Mesodermal cell (in vitro differentiated cells): ENCODE data around the gene DNAH6.
"Not testable (repeated sequence)": the region's sequence is repeated elsewhere in the genome, so short reads cannot be mapped to it uniquely, and the experiment has no call there.

Source experiments
- H3K27ac ChIP-seq: 2 replicates; pipeline ENCODE4 v1.7.0; 2013; ENCODE audit warnings: mild to moderate bottlenecking, low read depth, low read length, moderate library complexity; ENCODE audit not compliant: severe bottlenecking
- H3K36me3 ChIP-seq: 2 replicates; pipeline ENCODE4 v1.7.1; 2013; ENCODE audit warnings: mild to moderate bottlenecking, low read length, moderate library complexity; ENCODE audit not compliant: control insufficient read depth, insufficient read depth
- H3K4me1 ChIP-seq: one replicate; pipeline ENCODE4 v1.7.1; 2013; ENCODE audit warnings: mild to moderate bottlenecking, low read length; ENCODE audit not compliant: insufficient read depth, control insufficient read depth, poor library complexity, severe bottlenecking
- H3K4me3 ChIP-seq: 2 replicates; pipeline ENCODE4 v1.7.0; 2013; ENCODE audit warnings: low read length, control low read depth, mild to moderate bottlenecking; ENCODE audit not compliant: insufficient read depth, poor library complexity, severe bottlenecking; ENCODE audit errors: extremely low read depth
- H3K9me3 ChIP-seq: 2 replicates; pipeline ENCODE4 v1.7.1; 2013; ENCODE audit warnings: mild to moderate bottlenecking, low read length, moderate library complexity; ENCODE audit not compliant: control insufficient read depth
- WGBS, 2 experiments: methylation state at CpG; one replicate each; pipeline ENCODE4 v1.1.5; 2013; ENCODE audit warnings: missing lambda C conversion rate in 2 of 2; ENCODE audit not compliant: insufficient coverage in 2 of 2; 5-methylcytosine and 5-hydroxymethylcytosine counted together

The DNAH6 gene

DNA sequence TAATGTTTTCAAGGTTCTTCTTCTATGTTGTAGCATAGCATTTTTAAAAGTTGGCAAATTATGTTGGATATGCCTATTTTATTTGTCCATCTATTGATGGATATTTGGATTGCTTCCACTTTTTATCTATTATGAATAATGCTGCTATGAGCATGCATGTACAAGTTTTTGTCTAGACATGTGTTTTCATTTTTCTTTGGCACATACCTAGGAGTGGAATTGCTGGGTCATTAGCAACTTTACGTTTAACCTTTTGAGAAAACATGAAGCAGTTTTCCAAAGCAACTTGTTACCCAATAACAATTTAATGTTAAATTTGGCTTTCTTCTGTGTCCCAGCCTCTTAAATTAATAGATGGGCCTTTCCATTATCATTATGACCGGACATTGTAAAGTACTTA, 30.3 kb downstream of the DNAH6 start:
- no peak overlapping the region for H3K27ac ChIP-seq
- WGBS, 2 experiments, result 86% methylated on average over 1 of the region's 2 CpGs; no CpG with 5 or more reads in 1 of the 2 experiments
- H3K36me3 ChIP-seq, result no peaks in the 10 kb centered on the region
- H3K4me3 ChIP-seq, result no peak overlapping the region
- H3K4me1 ChIP-seq, result no peaks in the 10 kb centered on the region
- H3K9me3 ChIP-seq, result no peaks in the 10 kb centered on the region

DNA sequence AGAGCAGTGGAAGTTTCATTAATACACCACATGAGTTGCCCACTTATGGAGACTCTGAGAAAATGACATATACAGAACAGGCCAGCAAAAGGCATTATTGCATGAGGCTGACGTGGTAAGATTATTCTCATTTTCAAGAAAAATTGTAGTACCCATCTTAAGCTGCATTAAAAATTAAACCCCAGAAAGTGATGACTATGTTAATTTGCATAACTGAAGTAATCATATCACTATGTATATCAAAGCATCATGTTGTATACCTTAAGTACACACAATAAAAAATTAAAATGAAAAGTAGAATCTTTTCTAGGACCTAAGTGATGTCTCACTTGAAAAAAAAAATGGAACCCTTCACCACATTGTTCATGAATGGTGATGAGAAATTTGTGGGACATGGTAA, 32.0 kb downstream of the DNAH6 start:
- no peaks in the 10 kb centered on the region for H3K9me3 ChIP-seq
- H3K27ac ChIP-seq, result no peak overlapping the region
- H3K36me3 ChIP-seq, result no peaks in the 10 kb centered on the region
- no peaks in the 10 kb centered on the region for H3K4me1 ChIP-seq
- no peak overlapping the region for H3K4me3 ChIP-seq
- no CpG with 5 or more reads among the region's 1 CpG for WGBS, 2 experiments

DNA sequence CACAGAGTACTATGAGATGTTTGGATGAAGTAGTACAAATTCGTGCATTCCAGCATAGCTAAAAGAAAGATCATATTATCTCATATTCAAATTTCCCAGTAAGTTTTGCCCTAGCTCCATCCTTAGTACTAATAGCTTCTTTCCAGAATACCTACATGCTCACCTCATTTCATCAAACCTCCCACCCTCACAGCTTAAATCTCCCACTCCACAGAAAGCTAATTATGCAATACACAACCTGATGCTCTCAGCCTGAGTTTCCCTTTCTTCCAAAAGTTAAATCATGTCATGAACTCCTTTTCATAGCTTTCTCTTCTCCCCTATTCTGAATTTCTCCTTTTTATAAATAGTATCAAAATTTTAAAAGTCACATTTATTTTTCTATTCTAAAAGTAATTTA, 34.6 kb downstream of the DNAH6 start:
- no peaks in the 10 kb centered on the region for H3K4me1 ChIP-seq
- no peaks in the 10 kb centered on the region for H3K36me3 ChIP-seq
- WGBS, 2 experiments, result 80% methylated on average over 1 of the region's 1 CpG; no CpG with 5 or more reads in 1 of the 2 experiments
- H3K4me3 ChIP-seq, result no peak overlapping the region
- no peak overlapping the region for H3K27ac ChIP-seq
- H3K9me3 ChIP-seq, result no peaks in the 10 kb centered on the region

DNA sequence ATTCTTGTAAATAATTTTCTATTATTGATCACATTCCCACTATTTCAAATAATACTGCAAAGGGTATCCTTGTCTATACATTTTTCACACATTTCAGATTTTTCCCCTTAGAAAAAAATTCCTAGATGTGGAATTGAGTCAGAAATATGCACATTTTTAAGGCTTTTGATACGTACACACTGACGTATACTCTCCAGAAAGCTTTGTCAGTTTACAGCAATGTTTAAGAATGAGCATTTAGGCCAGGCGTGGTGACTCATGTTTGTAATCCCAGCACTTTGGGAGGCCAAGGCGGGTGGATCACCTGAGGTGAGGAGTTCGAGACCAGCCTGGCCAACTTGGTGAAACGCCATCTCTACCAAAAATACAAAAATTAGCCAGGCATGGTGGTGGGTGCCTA, 35.2 kb downstream of the DNAH6 start:
- H3K9me3 ChIP-seq, H3K27ac ChIP-seq, H3K4me3 ChIP-seq, H3K36me3 ChIP-seq, H3K4me1 ChIP-seq: not testable (repeated sequence)
- 85 to 90% methylated on average over 3 to 5 of the region's 6 CpGs for WGBS, 2 experiments

DNA sequence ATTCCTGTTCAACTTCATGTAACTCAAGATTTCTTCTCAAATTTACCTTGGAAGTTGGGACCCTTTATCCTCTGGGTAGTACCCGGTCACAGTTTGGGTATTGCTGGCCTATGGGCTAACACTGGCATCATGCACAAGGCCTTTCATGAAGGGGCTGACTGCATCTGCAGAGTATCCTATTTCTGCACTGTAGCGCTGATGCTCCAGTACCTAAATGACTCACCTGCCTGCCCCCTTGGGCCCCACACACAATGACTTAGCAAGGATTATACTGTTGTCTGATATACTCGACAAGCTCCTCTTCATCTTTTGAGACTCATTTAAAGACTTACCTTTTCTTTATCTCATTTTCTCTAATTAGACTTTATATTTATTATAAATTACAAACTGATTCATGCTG, 39.9 kb downstream of the DNAH6 start:
- H3K27ac ChIP-seq, result no peak overlapping the region
- H3K9me3 ChIP-seq, result no peaks in the 10 kb centered on the region
- no peaks in the 10 kb centered on the region for H3K36me3 ChIP-seq
- 80 to 100% methylated on average over 2 of the region's 3 CpGs for WGBS, 2 experiments
- no peaks in the 10 kb centered on the region for H3K4me1 ChIP-seq
- no peak overlapping the region for H3K4me3 ChIP-seq

DNA sequence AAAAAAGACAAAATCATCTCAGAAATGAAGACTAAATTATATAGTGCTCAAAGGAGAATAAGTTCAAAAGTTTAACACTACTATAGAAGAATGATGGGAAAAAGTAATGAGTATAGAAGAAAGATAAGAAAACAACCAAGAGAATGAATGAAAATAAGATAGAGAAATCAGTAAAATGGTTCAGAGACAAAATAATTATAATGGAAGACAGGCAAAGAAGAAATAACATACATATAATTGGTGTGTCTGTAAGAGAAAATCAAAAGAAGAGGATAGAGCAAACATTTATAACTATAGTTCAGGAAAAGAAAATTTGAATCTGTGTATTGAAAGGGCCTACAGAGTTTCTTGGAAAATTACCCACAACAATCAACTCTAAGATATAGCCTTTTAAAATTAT, 43.5 kb downstream of the DNAH6 start:
- Histone ChIP-seq H3K36me3 (no peaks in the 10 kb centered on the region), H3K4me1 (no peaks in the 10 kb centered on the region), H3K27ac (no peak overlapping the region), H3K4me3 (no peak overlapping the region), H3K9me3 (no peaks in the 10 kb centered on the region)

DNA sequence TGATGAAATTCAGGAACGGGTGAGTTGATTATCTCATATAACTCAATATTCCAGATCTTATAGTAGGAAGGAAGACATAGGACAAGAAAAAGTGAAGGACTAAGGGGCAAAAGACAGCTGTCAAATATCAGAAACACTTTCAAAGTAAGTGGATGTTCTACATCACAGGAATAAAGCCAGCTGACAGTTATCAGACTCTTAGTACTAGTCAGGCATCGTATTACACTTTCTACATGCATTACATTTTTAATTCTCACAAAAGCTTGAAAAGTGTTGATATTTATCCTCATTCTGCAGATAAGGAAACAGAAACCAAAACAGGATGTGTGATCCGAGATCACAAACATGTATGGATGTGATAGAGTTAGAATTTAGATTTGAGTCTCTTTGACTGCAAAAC, 63.4 kb downstream of the DNAH6 start:
- H3K4me1 ChIP-seq, result no peaks in the 10 kb centered on the region
- no peaks in the 10 kb centered on the region for H3K9me3 ChIP-seq
- no peak overlapping the region for H3K4me3 ChIP-seq
- no peaks in the 10 kb centered on the region for H3K36me3 ChIP-seq
- H3K27ac ChIP-seq, result no peak overlapping the region
- 86 to 100% methylated on average over 1 of the region's 3 CpGs for WGBS, 2 experiments

DNA sequence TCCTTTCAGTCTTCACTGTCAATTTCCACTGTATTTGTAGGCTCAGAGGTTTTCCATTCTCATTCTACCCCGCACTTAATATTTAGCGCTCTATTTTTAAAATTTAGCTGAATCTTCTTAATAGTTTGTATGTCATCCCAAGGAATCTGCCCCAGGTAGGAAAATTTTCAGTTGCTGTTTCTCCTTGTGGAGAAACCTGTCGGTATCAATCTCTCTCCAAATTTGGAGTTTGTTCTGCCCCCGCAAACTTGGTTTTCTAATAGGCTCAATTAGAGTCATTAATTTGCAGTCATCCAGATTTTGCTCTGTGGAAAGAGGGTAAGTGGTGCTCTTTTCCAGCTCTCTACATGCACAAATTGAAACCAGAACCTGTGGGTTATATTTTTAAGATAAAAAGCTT, 87.6 kb downstream of the DNAH6 start:
- Histone ChIP-seq H3K4me1 (no peaks in the 10 kb centered on the region), H3K4me3 (no peak overlapping the region), H3K36me3 (no peaks in the 10 kb centered on the region), H3K9me3 (no peaks in the 10 kb centered on the region), H3K27ac (no peak overlapping the region)
- 67 to 71% methylated on average over 1 to 2 of the region's 4 CpGs for WGBS, 2 experiments

DNA sequence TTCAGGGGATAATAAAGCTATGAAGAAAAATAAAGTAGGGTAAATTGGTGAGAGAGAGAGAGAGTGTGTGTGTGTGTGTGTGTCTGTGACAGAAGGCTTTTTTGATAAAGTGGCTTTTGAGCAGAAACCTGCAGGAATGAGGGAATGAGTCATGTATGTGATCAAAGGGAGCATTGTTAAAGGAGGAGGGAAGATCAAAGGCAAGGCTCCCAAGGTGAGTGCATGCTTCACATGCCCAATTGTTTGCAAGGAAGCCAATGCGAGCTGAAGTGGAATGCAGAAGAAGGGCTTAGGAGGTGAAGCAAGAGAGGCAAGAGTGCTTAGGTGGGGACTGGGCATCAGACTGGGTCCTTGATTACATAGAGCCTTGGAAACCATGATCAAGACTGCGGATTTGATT, 96.8 kb downstream of the DNAH6 start:
- H3K9me3 ChIP-seq, result no peaks in the 10 kb centered on the region
- H3K27ac ChIP-seq, result no peak overlapping the region
- 56 to 80% methylated on average over 1 of the region's 2 CpGs for WGBS, 2 experiments
- H3K4me3 ChIP-seq, result no peak overlapping the region
- H3K36me3 ChIP-seq, result no peaks in the 10 kb centered on the region
- H3K4me1 ChIP-seq, result no peaks in the 10 kb centered on the region

DNA sequence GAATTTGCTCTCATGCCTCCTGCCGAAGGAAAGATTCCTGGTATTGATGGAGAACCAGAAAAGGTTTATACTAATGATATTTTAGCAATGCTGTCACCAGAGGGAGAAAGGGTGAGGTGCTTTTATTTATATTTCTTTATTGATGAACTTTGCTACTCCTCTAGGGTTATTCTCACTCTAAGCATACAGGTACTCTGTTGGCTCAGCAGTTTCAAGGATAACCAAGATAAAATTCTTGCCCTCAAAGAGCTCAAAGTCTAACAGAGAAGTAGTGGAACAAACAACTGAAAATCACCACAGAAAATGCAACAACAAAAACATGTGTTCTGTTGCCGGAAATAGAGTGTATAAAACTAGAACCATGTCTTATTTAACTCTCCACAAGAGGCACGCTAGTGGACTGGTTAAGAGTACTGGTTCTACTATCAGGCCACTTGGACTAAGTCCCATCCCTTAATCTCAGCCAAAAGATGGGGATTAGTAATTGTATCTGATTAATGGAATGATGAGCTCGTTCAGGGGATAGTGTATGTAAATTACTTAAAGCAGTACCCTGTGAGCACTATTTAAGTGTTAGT, 103.6 kb downstream of the DNAH6 start:
- no peak overlapping the region for H3K4me3 ChIP-seq
- H3K27ac ChIP-seq, result no peak overlapping the region
- whole genome bisulfite sequencing, 2 experiments, result 77 to 85% methylated on average over 2 to 4 of the region's 4 CpGs
- no peaks in the 10 kb centered on the region for H3K9me3 ChIP-seq
- no peaks in the 10 kb centered on the region for H3K4me1 ChIP-seq
- no peaks in the 10 kb centered on the region for H3K36me3 ChIP-seq

DNA sequence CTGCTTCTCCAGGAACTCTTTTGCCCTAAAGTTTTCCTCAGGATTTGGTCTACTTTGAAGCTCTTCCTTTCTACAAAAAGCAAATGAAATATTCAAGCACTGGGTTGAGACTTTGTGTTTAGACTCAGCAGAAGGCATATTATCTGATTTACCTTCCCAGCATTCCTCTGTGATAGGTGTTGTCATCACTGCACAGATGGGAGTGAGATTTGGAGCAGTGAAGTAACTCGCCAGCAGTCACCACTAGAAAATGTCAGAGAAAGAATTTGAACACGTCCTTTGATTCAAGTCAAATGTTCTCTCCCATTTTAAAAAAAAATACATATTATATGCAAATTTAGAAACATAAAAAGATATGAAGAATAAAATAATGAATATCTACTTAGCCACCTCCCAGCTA, 112.2 kb downstream of the DNAH6 start:
- no peaks in the 10 kb centered on the region for H3K9me3 ChIP-seq
- no peak overlapping the region for H3K4me3 ChIP-seq
- H3K27ac ChIP-seq, result no peak overlapping the region
- H3K4me1 ChIP-seq, result no peaks in the 10 kb centered on the region
- no peaks in the 10 kb centered on the region for H3K36me3 ChIP-seq
- WGBS, 2 experiments, result no CpG with 5 or more reads among the region's 2 CpGs

DNA sequence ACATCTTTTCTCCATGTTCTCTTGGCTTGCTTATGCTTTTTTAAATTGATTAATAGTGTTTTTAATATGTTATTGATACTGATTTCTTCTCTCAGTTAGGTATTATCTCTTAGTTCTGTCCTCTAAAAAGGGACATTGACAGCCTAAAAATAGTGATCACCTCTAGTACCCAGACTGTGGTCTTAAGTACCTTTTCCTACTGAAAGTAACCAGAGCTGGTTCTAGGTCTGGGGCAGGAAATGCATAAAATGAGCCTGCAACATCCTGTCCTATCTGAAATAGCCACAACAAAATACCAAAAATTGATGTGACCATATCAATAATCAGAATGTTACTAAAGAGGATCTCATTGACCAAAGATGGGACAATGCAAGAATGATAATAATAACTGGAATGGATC, 113.3 kb downstream of the DNAH6 start:
- Histone ChIP-seq H3K36me3 (no peaks in the 10 kb centered on the region), H3K9me3 (no peaks in the 10 kb centered on the region), H3K27ac (no peak overlapping the region), H3K4me1 (no peaks in the 10 kb centered on the region), H3K4me3 (no peak overlapping the region)
